ENCODE results near the gene POU2F1.

DNA sequence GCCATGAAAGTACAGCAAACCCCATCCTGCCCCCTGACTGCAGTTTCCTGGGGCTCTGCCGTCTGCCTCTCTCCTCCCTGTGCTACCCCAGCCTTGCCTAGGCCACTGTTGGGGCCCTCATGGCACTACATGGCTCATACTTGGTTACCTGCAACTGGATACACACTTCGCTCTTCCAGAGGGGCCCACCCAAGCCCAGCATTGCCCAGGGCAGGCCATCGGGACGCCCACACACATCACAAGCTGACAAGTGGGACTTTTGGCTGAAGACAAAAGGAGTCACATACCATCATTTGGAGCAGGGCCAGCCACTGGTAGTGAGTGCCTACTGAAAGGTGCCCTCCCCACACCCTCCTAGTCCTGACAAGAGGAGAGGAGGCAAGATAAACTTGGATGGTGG, 214.8 kb downstream of the POU2F1 start:
- TF ChIP-seq ZNF623 (tag by site-specific recombination; IDR thresholded peaks at IDR 0.05): no peak
- TF ChIP-seq CTCF (tag by site-specific recombination; IDR thresholded peaks at IDR 0.05): no peak
- TF ChIP-seq MZF1 (tag by site-specific recombination; IDR thresholded peaks at IDR 0.05; ENCODE audit: borderline replicate concordance): no peak
- TF ChIP-seq ZNF433 (tag by site-specific recombination; IDR thresholded peaks at IDR 0.05; ENCODE audit: low read depth): no peak
- TF ChIP-seq ZNF654 (tag by site-specific recombination; IDR thresholded peaks at IDR 0.05; ENCODE audit: low read depth): no peak
- no peak for TF ChIP-seq ZNF416 (tag by site-specific recombination; IDR thresholded peaks at IDR 0.05)
- no peak for TF ChIP-seq ZNF580 (tag by site-specific recombination; IDR thresholded peaks at IDR 0.05)
- no peak for TF ChIP-seq REST (tag by site-specific recombination; IDR thresholded peaks at IDR 0.05)

Measured in HEK293 (cell line).